Occipital lobe (tissue), 2 donors: Measurements from ENCODE around the gene SLC4A8. TPM values are rescaled to one million over a fixed set of nuclear protein-coding genes. Genes with fewer than 3 reads are reported as not detected.
A peak's percentile ranks its signal among the peaks of the same experiment; 100 is the strongest.

Source experiments
- DNase-seq: peaks from one replicate; lab custom pipeline; 2025; lab: John Stamatoyannopoulos, UW
- total RNA-seq: library from RNA; depleted of rRNA; stranded (reverse); fragments of >200 nt; gene quantifications from one replicate; pipeline ENCODE4 v1.2.3, GENCODE V29; 2014

SLC4A8 gene
- total RNA-seq, 1 donor from 2014 or later: 31.8 TPM

DNA sequence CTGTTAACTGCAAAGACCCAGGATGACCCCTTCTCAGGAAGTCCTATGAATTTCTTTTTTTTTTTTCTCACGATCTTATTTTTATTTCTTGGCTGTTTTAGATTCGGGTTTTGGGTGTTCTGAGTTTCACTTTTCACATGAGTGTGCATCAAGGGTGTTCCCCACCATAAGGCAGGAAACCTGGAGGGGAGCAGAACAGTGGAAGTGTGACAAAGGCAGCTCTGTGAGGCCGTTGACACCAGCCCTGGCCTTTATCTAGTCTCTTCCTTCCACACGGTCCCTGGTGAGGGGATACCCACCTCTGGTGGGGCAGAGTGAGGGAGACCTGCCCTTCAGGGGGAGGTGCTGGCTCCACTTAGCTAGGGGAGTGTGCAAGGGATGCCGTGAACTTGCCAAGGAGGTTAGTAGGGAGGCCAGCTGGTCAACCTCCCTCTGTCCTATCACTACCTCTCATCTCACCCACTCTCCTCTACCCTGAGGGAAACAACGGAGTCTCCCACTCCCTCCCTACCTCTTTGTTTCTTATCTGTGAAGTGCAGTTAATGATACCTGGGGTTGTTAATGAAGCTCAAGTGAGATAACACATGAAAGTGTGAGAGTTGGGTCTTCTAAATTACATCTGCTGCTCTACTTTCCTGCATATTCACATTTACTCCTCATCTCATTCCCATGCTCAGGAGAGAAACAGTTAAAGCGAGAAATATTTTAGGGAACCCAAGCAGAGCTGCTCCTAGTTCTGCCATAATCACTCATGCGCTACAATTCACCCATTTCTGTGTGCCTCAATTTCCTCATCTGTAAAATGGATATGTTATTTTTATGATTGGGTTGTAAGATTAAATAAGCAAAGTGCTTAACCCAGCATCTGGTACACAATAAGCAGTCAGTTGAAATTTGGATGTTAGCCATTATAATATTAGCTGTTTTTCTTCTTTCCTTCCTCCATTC, 29.1 kb upstream of the SLC4A8 start:
- no peak for DNase-seq

DNA sequence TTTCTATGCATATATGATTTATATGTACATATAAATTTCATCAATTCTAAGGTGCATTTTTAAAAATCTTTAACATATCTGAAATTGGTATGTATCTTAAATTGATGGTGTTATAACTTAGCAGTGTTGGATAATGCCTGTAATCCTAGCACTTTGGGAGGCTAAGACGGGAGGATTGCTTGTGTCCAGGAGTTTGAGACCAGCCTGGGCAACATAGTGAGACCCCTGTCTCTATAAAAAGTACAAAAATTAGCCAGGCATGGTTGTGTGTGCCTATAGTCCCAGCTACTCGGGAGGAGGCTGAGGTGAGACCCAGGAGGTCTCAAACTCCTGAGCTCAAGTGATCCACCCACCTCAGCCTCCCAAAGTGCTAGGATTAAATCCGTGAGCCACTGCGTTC, 27.0 kb upstream of the SLC4A8 start:
- no peak for DNase-seq

DNA sequence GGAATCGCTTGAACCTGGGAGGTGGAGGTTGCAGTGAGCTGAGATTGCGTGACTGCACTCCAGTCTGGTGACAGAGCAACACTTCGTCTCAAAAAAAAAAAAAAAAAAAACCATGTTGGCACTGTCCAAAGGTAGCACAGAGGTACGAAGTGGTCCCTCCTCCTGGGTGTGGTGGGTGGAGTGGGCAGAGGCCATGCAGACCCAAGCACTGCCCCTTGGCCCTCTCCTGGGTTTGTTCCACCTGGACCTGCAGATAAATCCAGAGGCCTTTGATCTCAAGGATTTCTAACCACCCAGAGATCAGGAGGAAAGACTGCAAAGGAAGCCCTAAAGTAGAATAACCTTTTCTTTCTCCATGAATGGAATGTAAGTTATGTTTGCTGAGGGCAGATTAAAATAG, 24.7 kb upstream of the SLC4A8 start:
- no peak for DNase-seq

DNA sequence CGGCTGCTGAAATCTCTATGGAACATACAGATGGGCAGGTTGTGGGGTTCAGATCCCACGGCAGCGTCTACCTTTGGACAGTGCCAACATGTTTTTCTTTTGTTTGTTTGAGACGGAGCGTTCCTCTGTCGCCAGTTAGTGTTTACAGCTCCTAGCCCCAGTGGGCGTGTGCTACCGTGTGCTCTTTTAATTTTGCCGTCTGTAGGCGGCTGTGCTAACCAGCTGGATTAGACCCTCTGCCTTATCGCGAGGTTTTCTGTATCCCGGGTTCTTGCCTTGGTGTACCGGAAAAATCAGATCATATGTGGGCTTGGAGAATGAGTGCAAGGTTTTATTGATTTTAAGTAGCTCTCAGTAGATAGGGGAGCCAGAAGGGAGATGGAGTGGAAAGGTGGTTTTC, 23.6 kb upstream of the SLC4A8 start:
- DNase-seq: no peak

DNA sequence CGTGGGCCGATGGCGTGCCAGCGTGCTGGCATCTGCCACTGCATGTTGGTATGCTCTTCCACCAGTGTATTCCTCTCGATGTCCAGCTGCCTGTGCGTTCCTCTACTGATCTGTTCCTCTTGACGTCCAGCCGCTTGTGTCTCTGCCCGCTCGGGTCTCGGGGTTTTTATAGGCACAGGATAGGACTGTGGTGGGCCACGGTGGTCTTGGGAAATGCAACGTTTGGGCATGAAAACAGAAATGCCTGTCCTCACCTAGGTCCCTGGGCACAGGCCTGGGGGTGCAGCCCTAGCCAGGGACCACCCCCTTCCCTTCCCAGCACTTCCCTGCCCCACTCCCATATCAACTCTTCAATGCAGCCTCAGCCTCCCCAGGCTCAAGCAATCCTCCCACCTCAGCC, 23.1 kb upstream of the SLC4A8 start:
- no peak for DNase-seq

DNA sequence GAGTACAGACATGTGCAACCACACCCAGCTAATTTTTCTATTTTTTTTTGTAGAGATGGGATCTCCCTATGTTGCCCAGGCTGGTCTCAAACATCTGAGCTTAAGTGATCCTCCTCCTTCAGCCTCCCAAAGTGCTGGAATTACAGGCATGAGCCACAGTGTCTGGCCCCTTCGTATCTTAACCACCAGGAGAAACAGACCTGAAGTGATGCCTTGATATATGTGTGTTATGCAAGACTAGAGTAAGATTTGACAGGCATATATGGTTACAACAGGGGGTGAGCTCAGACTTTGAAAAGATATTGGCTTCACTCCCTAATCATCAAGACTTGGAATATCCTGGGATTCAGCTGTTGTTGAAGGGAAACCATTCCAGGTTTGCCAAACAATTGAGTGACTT, 22.7 kb upstream of the SLC4A8 start:
- no peak for DNase-seq

DNA sequence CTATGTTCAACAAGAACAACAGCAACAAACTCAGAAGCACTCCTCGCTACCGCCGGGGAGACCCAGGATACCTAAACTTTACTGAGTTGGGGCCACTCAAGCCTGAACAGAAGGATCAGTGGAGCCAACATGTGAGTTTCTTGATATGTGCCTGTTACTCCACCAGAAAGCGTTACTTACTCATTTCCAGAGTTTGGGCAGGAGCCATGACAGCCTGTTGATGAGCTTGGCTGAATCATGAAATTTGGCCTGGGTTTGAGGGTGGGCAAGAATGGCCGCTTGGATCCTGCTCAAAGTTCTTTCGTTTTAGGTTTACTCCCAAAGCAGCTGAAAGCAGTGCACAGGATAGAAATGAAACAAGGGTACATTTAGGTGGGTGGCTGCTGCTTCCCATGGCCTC, 21.5 kb upstream of the SLC4A8 start:
- no peak for DNase-seq

DNA sequence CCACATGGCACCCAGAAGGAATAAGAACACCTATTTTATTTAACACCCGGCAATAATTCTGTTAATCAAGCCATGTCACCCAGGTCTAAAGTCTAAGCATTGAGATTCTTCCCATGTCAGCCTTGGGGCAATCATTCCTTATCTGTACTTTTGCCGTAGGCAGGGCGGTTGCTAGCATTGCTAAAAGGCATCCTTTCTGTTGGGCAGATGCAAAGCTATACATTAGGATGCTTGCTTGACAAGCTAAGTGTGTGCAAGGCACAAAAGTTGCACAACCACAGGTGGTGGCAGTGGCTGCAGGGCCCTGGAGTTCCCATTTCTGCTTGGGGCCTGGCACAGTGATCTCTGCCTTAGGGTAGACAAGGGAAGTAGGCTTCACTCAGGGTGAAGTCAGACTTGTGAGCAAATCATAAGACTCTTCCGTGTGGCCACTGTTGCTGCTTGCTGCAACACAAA, 20.9 kb upstream of the SLC4A8 start:
- DNase-seq: no peak

DNA sequence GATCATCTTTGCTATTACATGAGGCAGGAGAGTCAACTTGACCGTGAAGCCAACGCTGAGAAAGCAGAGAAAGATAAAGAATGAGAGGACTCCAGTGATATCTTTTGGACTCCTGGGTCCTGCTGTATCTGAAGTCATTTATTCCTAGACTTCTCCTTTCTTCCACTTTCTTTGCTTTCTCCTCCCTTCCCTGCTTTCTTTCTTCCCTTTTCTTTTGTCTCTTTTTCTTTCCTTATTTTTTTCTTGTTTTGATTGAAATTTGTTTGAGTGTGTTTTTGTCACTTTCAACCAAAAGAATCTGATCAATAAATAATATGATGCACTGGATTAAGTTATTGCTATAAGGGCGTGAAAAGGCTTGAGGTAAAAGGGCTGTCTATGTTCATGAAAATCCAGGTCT, 20.0 kb upstream of the SLC4A8 start:
- DNase-seq: no peak

DNA sequence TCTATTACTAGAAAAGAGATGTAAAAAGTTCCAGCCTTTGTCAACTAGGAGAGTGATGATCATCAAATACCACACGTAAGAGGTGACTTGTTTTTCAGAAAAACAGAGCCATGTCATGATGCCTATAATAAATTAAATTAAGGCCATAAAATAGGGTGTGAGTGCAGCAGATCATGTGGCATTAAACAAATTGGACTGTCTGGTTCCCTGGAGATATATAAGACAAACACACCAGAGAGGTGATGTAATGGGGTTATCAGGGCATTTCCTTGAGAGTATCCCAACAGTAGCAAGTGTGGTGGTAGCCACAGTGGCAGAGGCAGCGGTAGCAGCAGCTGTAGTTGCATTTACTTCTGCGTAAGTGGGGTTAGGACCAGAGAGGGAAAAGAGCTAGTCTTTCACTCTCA, 18.8 kb upstream of the SLC4A8 start:
- no peak for DNase-seq

DNA sequence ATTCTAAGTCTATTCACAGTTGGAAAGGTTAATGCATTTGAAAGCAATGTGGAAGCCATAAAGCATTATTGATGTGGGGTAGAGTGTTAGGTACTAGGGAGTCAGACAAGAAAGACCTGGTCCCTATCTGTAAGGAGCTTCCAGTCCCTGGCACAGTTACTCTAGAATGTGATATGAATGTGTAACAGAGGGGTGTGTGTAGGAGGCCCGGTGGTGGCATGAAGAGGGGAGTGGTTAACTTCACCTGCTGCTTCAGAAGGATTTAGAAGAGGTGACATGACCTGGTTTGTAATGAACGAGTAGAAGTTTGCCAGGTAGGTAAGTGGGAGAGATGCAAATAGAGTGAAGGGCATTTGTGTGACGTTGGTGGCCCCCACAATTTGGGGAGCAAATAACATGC, 18.3 kb upstream of the SLC4A8 start:
- no peak for DNase-seq

DNA sequence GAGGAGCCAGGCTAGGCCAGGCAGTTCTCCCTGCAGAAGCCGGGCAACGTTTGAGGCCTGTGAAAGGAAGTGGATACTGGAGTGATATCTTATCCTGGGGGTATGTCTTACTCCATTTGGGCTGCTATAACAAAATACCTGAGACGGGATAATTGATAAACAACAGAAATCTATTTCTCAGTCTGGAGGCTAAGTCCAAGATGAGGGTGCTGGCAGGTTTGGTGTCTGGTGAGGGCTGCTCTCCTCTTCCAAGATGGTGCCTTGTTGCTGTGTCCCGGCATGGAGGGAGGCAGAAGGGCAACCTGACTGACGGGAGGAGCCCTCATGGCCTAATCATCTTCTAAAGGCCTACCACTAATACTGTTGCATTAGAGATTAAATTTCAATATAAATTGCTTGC, 17.8 kb upstream of the SLC4A8 start:
- no peak for DNase-seq

DNA sequence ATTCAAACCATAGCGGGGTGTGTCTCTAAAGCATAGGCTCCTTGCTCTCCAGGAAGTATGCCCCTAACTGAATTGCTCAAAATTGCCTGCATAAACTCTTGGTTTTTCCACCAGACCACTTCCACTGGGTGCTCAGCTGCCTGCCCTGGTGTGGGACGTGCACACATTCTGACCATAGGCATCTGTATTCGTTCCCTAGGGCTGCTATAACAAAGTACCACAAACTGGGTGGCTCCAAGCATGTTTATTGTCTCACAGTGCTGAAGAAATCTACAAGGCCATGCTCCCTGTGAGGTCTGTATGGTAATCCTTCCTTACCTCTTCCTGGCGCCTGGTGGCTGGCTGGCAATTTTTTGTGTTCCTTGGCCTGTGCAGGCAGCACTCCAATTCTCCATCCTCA, 17.0 kb upstream of the SLC4A8 start:
- DNase-seq: no peak

DNA sequence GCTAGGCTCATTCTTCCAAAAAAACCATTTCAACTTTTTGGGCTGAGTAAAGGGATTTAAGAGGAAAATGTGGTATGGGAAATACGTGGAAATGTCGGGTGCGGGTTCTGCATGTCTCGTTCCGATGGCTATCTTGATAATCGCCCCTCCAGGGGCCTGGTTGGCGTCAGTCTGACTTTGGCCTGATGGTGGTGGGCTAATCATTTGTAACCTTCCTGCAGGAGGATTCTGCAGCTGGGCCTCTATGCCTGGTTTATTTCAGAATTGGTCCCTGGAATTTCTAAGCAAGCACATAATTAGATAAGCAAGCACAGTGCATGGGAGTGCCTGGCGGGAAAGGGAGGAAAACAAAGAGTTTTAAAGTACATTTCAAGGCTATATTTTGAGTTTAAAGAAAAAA, 14.8 kb upstream of the SLC4A8 start:
- DNase-seq: no peak

DNA sequence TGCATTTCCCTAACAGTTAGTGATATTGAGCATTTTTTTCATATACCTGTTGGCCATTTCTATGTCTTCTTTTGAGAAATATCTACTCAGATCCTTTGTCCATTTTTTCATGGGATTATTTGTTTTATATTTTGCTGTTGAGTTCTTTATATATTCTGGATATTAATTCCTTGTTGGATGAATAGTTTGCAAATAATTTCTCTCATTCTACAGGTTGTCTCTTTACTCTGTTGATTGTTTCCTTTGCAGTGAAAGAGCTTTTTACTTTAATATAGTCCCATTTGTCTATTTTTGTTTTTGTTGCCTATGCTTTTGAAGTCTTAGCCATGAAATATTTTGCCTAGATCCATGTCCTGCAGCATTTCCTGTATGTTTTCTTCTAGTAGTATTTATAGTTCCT, 11.5 kb upstream of the SLC4A8 start:
- no peak for DNase-seq

DNA sequence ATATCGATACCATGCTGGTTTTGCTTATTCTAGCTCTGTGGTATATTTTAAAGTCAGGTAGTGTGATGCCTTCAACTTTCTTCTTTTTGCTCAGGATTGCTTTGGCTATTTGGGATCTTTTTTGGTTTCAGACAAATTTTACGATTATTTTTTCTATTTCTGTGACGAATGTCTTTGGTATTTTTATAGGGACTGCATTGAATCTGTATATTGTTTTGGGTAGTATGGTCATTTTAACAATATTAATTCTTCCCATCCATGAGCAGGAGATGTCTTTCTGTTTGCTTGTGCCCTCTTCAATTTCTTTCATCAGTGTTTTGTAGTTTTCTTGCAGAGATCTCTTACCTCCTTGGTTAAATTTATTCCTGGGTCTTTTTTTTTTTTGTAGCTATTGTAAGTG, 10.8 kb upstream of the SLC4A8 start:
- DNase-seq: no peak

DNA sequence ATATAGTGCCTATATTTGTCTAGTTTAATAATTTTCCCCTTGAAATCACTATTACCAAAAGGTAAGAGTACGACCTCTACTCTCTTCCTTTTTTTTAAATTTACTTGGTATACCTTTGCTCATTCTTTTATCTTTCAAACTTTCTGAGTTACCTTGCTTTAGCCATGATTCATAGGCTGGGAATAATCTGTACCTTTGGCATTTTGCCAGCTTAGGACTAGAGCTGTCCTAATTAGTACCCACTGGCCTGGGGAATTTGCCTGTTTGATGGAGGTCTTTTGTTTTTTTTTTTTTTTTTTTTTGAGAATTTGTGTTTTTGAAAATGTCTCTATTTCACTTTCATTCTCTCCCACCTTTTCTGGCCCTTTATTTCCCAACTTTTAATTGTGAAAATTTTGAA, 8.7 kb upstream of the SLC4A8 start:
- no peak for DNase-seq

DNA sequence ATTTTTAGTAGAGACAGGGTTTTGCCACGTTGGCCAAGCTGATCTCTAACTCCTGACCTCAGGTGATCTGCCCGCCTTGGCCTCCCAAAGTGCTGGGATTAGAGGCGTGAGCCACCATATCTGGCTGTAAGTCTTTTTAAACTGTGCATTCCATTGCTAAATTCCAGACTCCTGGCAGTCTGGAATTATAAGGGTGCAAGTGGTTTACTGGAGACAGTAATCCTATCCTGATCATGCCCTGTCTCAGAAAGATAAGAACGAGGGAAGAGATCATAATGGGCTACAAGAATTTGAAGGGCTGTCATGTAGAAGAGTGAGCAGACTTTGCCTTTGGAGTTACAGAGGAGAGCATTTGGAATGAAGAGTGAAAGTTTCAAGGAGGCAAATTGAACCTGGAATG, 6.8 kb upstream of the SLC4A8 start:
- DNase-seq: no peak

DNA sequence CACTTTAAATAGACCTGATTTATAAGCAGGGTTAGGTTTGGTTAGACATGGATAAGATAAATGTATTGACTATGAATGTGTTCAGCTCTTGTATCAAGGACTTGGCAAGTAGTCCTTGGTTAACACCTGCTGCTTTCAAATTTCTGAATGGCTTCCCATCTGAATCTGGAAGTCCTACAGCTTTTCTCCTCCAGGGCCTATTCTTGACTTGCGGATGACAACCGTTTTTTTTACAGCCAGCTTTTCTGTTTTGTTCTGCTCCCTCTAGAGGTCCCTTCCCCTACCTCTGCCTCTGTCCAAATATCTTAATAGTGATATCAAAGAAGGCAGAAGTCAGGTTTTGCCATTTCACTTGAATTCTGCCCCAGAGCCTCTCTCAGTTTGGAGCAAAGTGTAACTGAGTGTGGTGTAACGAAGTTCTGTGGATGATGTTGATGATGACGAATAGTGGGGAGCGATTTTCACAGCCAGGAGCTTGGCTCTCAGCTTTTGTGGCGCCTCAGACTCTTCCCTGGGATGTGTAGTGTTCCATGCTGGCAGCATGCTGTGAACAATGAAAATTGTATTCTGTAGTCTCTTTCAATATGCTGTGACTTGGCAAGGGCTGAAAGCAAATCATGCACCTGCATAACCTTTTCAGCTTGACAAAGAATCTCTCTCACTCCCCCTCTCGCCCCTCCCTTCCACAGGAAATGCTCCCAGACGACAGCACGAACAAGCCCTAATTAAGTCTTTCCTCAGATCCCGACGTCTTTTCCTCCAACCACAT, 5.0 kb upstream of the SLC4A8 start:
- DNase-seq: no peak

DNA sequence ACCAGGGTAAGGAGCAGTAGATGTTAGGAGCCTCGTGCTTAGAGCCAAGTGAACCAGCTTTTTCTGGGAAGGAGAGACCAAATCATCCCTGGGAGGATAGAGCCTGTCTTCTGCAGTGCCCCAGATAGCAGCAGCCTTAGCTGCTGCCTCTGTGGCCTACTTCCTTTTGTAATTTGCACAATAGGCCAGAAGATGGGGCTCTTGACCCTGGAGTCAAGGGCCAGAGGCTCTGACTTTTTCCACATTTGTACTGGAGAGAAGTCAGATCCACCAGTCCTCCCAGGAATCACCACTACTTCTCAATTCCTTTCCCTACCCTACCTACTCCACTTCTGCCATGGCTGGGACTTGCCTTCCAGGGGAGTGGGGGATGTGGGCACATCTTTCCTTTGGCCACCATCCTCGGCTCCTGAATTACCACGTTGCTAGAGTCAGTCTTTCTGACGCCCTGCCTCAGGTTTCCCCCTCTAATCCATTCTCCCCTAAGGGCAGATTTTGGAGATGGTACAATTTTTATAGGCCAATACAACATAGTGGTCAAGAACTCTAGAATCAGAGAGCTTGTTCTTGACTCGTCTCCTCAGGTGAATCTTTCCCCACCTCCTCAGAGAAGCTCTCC, 3.3 kb upstream of the SLC4A8 start:
- DNase-seq: peak; percentile 61

DNA sequence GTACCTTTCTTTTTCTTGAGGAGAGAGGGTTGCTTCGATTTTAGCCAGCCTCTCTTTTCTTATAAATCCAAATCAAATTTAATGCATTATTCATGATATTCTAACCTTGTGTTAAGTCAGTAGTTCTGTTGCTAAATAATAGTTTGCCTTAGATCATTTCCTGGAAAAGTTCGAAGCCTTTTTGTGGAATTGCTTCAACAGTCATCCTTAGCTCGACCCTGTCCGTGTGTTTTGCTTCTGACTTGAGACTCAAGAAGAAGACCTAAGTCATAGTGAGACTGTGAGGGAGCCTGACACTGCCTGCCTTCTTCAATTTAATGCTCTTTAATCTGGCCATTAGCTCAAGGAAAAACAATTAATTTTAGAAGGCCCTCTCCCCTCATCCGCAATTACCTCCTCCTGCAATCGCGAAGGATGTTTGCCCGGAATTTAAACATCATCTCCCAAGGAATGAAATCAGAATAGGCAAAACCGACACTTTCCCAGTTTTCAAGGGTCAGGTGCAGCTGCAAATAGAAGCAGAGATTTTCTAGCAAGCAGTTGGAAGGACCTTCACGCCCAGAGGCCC, 453 bp upstream of the SLC4A8 start:
- DNase-seq: no peak

DNA sequence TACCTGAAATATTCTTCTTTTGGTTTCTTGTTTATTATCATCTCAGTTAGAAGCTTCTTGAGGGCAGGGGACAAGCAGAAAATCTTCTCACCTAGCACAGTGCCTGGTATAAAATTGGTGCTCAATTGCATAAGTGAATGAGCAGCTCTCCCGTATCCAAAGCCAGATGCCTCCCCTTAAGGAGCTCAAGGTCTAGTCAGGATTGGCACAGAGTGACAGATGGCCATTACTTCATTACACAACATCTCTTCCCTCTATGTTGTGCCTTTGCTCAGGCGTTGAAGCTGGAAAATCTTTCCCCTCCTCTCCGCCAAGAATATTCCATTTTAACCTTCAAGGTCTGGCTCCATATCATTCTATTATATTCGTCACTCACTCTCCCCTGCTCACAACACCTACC, 3.6 kb downstream of the SLC4A8 start:
- DNase-seq: no peak
